Measurements from ENCODE around the gene FASN. TPM values are rescaled to one million over a fixed set of nuclear protein-coding genes. Genes with fewer than 3 reads are reported as not detected.

Gene FASN
- total and polyA plus RNA-seq, 2 of the 13 experiments (the other 11 are each of a cell fraction or from before 2014, with no cell fraction given), result 51.7 to 101 TPM

GRCh38 chr17:82145550-82146155, 47.6 kb upstream of the FASN start:
- Histone ChIP-seq H2AFZ (ENCODE audit: low read length) (no peak overlapping the region), H3K27me3 (ENCODE audit: control insufficient read depth in 1 of 2, insufficient read depth in 2 of 2, low read length in 2 of 2) (no peaks in the 10 kb centered on the region), H4K20me1 (ENCODE audit: insufficient read depth, low read length) (no peaks in the 10 kb centered on the region), H3K4me2 (ENCODE audit: low read depth, low read length) (no peak overlapping the region), H3K9ac (ENCODE audit: insufficient read depth, low read depth, low read length) (no peak overlapping the region), H3K4me1 (ENCODE audit: insufficient read depth, low read length) (no peaks in the 10 kb centered on the region), H3K27ac (ENCODE audit: extremely low read length, insufficient read depth, low read length) (no peak overlapping the region), H3K4me3 (replicated peaks in 1 of 3; ENCODE audit: insufficient read depth in 1 of 3, low read depth in 2 of 3, low read length in 3 of 3) (no peak overlapping the region), H3K9me3 (ENCODE audit: low read length) (no peaks in the 10 kb centered on the region), H3K79me2 (ENCODE audit: insufficient read depth, low read length) (no peaks in the 10 kb centered on the region), H3K36me3 (replicated peaks in 1 of 2; ENCODE audit: control insufficient read depth in 1 of 2, insufficient read depth in 2 of 2, low read length in 2 of 2) (no peaks in the 10 kb centered on the region; a peak in 1 of 5 replicates)
- no peak for ATAC-seq
- WGBS (ENCODE audit: low lambda C conversion rate), result 92% methylated on average over 9 of the region's 13 CpGs
- ChIA-PET POLR2A (no interaction called here), CTCF (ENCODE audit: low intra/inter-chr PET ratio, low total read pairs) (no interaction called here)
- FAIRE-seq, result no peak
- in situ Hi-C loops (cut with HindIII; ENCODE audit: extremely low pct_ligation_motif_present, low pct_unique_long_range_greater_than_20kb), result no loop called here
- no peak for DNase-seq (ENCODE audit: low spot score)
- intact Hi-C loops (cut with micrococcal nuclease; ENCODE audit: unreplicated experiment), result no loop called here
- BruUV-seq (replicated peaks), result no TSS peak
- TF ChIP-seq PBX2 (CRISPR knock-in tag; IDR thresholded peaks at IDR 0.05) (no peak), CEBPG (CRISPR knock-in tag; IDR thresholded peaks at IDR 0.05) (no peak), ZNF280B (CRISPR knock-in tag; IDR thresholded peaks at IDR 0.05; ENCODE audit: borderline replicate concordance) (no peak), ZFP37 (CRISPR knock-in tag; IDR thresholded peaks at IDR 0.05; ENCODE audit: borderline replicate concordance) (no peak), SRSF9 (IDR thresholded peaks at IDR 0.05; ENCODE audit: borderline replicate concordance, insufficient read depth, low read depth, low read length, poor library complexity, severe bottlenecking) (no peak), ZSCAN31 (CRISPR knock-in tag; IDR thresholded peaks at IDR 0.05; ENCODE audit: low read depth) (no peak), ZC3H4 (CRISPR knock-in tag; IDR thresholded peaks at IDR 0.05; ENCODE audit: borderline replicate concordance) (no peak), ZNF615 (CRISPR knock-in tag; IDR thresholded peaks at IDR 0.05; ENCODE audit: borderline replicate concordance) (no peak), ZKSCAN1 (IDR thresholded peaks at IDR 0.05; ENCODE audit: low read length) (no peak), ATF2 (CRISPR knock-in tag; IDR thresholded peaks at IDR 0.05) (no peak), FOXA3 (CRISPR knock-in tag; IDR thresholded peaks at IDR 0.05) (no peak), NCOA2 (CRISPR knock-in tag; IDR thresholded peaks at IDR 0.05) (no peak), ARHGAP35 (CRISPR knock-in tag; IDR thresholded peaks at IDR 0.05; ENCODE audit: borderline replicate concordance) (no peak), FOXJ3 (CRISPR knock-in tag; IDR thresholded peaks at IDR 0.05; ENCODE audit: borderline replicate concordance) (no peak)
- TF ChIP-seq, protein P1, sequence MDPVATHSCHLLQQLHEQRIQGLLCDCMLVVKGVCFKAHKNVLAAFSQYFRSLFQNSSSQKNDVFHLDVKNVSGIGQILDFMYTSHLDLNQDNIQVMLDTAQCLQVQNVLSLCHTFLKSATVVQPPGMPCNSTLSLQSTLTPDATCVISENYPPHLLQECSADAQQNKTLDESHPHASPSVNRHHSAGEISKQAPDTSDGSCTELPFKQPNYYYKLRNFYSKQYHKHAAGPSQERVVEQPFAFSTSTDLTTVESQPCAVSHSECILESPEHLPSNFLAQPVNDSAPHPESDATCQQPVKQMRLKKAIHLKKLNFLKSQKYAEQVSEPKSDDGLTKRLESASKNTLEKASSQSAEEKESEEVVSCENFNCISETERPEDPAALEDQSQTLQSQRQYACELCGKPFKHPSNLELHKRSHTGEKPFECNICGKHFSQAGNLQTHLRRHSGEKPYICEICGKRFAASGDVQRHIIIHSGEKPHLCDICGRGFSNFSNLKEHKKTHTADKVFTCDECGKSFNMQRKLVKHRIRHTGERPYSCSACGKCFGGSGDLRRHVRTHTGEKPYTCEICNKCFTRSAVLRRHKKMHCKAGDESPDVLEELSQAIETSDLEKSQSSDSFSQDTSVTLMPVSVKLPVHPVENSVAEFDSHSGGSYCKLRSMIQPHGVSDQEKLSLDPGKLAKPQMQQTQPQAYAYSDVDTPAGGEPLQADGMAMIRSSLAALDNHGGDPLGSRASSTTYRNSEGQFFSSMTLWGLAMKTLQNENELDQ (CRISPR knock-in tag; IDR thresholded peaks at IDR 0.05; ENCODE audit: borderline replicate concordance), result no peak

Measured in HepG2 (cell line).